Measurements from ENCODE around the gene AUH.

DNA sequence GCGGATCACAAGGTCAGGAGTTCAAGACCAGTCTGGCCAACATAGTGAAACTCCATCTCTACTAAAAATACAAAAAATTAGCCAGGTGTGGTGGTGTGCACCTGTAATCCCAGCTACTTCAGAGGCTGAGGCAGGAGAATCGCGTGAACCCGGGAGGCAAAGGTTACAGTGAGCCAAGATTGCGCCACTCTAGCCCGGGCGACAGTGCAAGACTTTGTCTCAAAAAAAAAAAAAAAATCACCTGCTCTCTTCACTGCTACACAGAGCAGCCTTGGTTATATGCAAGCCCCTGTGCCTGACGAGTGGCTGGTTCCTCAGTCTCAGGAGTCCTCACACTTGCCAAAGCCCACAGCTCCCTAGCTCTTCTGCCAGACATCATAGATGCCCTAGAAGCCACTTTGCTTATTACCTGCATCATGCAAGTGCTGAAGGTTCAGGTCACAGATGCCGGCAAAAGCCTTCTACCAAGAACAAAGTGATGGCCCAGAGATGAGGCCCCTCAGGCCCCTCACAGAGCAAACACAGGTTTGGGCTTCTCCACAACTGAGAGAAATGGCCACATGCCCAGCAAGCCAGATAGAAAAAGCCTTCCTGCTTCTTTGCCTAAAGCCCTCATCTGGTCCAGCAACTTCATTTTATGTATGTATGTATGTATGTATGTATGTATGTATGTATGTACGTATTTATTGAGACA lies 176.4 kb downstream of the AUH start:
- TF ChIP-seq, protein P1, sequence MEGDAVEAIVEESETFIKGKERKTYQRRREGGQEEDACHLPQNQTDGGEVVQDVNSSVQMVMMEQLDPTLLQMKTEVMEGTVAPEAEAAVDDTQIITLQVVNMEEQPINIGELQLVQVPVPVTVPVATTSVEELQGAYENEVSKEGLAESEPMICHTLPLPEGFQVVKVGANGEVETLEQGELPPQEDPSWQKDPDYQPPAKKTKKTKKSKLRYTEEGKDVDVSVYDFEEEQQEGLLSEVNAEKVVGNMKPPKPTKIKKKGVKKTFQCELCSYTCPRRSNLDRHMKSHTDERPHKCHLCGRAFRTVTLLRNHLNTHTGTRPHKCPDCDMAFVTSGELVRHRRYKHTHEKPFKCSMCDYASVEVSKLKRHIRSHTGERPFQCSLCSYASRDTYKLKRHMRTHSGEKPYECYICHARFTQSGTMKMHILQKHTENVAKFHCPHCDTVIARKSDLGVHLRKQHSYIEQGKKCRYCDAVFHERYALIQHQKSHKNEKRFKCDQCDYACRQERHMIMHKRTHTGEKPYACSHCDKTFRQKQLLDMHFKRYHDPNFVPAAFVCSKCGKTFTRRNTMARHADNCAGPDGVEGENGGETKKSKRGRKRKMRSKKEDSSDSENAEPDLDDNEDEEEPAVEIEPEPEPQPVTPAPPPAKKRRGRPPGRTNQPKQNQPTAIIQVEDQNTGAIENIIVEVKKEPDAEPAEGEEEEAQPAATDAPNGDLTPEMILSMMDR (IDR thresholded peaks at IDR 0.05 in 4 of 5, conservative IDR thresholded peaks at IDR 0.05 in 1 of 5) = no peak
- TF ChIP-seq POLR2A (IDR thresholded peaks at IDR 0.05) = no peak
